Measurements from ENCODE around the gene BICD1.

The BICD1 gene

DNA sequence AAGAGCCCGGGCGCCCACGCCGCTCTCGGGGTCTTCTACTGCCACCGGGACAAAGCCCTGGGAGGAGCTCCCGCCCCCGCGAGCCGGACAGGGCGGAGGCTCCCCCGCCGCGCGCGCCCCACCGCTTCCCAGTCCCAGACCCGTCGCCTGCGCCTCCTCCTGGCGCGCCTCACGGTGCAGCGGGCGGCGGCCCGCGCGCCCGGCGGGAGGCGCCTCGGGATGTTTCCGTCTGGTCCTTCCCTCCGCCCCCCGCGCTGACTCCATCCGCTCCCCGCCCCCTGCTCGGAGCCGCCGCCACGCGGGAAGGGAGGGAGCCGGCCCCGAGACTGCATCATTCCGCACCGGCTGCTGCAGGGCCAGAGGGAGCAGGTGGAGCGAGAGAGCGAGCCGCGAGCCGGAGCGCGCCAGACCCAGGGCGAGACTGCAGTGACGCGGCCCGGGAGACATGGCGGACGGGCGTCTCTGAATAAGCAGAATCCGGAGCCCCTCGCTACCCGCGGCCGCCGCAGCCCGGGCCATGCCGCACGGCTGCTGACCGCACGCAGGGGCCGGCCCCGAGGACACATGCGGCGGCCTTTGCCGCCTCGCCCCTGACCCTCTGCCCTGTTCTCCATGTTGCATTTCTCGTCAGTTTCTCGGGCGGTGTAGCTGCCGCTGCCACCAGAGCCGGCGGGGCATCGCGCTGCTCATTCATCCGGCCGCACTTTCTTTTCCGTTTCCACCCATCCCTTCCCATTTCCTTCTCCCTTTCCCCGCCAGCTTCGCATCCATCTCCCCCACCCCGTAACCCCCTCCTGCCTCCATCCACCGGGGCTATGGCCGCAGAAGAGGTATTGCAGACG is at the start of gene BICD1:
TSS of gene BICD1 (plus strand) at position 331 of the 842 bp plus-strand sequence. CDS start at position 816, 485 bp downstream.
- TF ChIP-seq, protein P1, sequence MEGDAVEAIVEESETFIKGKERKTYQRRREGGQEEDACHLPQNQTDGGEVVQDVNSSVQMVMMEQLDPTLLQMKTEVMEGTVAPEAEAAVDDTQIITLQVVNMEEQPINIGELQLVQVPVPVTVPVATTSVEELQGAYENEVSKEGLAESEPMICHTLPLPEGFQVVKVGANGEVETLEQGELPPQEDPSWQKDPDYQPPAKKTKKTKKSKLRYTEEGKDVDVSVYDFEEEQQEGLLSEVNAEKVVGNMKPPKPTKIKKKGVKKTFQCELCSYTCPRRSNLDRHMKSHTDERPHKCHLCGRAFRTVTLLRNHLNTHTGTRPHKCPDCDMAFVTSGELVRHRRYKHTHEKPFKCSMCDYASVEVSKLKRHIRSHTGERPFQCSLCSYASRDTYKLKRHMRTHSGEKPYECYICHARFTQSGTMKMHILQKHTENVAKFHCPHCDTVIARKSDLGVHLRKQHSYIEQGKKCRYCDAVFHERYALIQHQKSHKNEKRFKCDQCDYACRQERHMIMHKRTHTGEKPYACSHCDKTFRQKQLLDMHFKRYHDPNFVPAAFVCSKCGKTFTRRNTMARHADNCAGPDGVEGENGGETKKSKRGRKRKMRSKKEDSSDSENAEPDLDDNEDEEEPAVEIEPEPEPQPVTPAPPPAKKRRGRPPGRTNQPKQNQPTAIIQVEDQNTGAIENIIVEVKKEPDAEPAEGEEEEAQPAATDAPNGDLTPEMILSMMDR (IDR thresholded peaks at IDR 0.05; ENCODE audit: poor library complexity, severe bottlenecking): peak; percentile 60
- H3K4me3 ChIP-seq (ENCODE audit: severe bottlenecking): peak within 1 kb of the TSS; percentile 61
- peaks cover 20% of the 10 kb centered on the region for H3K4me1 ChIP-seq (ENCODE audit: insufficient read depth, poor library complexity, severe bottlenecking)
- peak; percentile 88 for DNase-seq (ENCODE audit: low spot score)
- H3K27ac ChIP-seq (ENCODE audit: poor library complexity, severe bottlenecking): peak within 1 kb of the TSS; percentile 75
- H3K9me3 ChIP-seq (ENCODE audit: severe bottlenecking): no peaks in the 10 kb centered on the region
- no peaks in the 10 kb centered on the region for H3K27me3 ChIP-seq (ENCODE audit: insufficient read depth, poor library complexity, severe bottlenecking)
- H3K36me3 ChIP-seq (ENCODE audit: low read depth): peaks cover 23% of the 10 kb centered on the region
- ATAC-seq (ENCODE audit: low read depth): peak; percentile 82

DNA sequence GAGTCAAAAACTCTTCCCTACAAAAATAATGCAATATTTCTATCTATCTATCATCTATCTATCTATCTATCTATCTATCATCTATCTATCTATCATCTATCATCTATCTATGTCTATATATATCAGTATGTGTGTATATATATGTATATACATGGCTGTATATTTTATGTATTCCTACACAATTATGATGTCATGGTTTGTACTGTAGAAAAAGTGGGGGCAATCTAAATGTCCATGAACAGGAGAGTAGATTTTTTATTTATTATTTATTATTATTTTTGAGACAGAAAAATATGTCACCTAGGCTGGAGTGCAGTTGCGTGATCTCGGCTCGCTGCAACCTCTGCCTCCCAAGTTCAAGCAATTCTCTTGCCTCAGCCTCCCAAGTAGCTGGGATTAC is 45.6 kb upstream of the BICD1 start:
- Histone ChIP-seq H3K27me3 (ENCODE audit: insufficient read depth, poor library complexity, severe bottlenecking) (no peaks in the 10 kb centered on the region), H3K4me1 (ENCODE audit: insufficient read depth, poor library complexity, severe bottlenecking) (no peaks in the 10 kb centered on the region), H3K4me3 (ENCODE audit: severe bottlenecking) (no peak overlapping the region), H3K9me3 (ENCODE audit: severe bottlenecking) (no peaks in the 10 kb centered on the region), H3K36me3 (ENCODE audit: low read depth) (no peaks in the 10 kb centered on the region), H3K27ac (ENCODE audit: poor library complexity, severe bottlenecking) (no peak overlapping the region)
- TF ChIP-seq, protein P1 (IDR thresholded peaks at IDR 0.05; ENCODE audit: poor library complexity, severe bottlenecking): no peak
- DNase-seq (ENCODE audit: low spot score): no peak
- no peak for ATAC-seq (ENCODE audit: low read depth)

DNA sequence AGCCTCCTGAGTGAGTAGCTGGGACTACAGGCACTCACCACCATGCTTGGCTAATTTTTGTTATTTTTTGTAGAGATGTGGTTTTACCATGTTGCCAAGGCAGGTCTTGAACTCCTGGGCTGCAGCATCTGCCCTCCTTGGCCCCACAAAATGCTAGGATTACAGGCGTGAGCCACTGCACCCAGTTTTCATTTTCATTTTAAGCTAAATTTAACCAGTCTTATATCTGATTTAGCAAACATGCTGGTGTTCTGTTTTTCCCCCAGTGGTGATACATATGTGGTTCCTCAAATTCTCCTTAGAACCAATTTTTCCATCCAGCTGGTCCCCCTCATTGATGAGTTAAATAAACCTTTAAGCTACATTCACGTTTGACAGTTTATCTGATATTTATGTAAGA is 43.8 kb upstream of the BICD1 start:
- ATAC-seq (ENCODE audit: low read depth): no peak
- Histone ChIP-seq H3K4me1 (ENCODE audit: insufficient read depth, poor library complexity, severe bottlenecking) (no peaks in the 10 kb centered on the region), H3K4me3 (ENCODE audit: severe bottlenecking) (no peak overlapping the region), H3K36me3 (ENCODE audit: low read depth) (no peaks in the 10 kb centered on the region), H3K27ac (ENCODE audit: poor library complexity, severe bottlenecking) (no peak overlapping the region), H3K27me3 (ENCODE audit: insufficient read depth, poor library complexity, severe bottlenecking) (no peaks in the 10 kb centered on the region), H3K9me3 (ENCODE audit: severe bottlenecking) (no peaks in the 10 kb centered on the region)
- DNase-seq (ENCODE audit: low spot score): no peak
- TF ChIP-seq, protein P1 (IDR thresholded peaks at IDR 0.05; ENCODE audit: poor library complexity, severe bottlenecking): no peak

DNA sequence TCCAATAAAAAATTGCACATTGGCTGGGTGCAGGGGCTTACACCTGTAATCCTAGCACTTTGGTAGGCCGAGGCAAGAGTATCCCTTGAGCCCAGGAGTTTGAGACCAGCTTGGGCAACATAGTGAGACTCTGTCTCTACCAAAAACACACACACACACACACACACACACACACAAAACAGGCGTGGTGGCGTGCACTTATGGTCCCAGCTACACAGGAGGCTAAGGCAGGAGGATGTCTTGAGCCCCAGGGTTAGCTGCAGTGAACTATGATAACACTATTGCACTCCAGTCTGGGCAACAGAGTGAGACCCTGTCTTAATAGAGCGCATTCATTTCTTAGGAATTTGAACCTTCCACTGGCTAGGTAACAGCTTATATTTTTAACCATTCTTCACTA is 42.9 kb upstream of the BICD1 start:
- H3K27me3 ChIP-seq (ENCODE audit: insufficient read depth, poor library complexity, severe bottlenecking): no peaks in the 10 kb centered on the region
- DNase-seq (ENCODE audit: low spot score) (no peak), ATAC-seq (ENCODE audit: low read depth) (no peak)
- H3K4me3 ChIP-seq (ENCODE audit: severe bottlenecking): no peak overlapping the region
- no peaks in the 10 kb centered on the region for H3K4me1 ChIP-seq (ENCODE audit: insufficient read depth, poor library complexity, severe bottlenecking)
- no peaks in the 10 kb centered on the region for H3K36me3 ChIP-seq (ENCODE audit: low read depth)
- H3K27ac ChIP-seq (ENCODE audit: poor library complexity, severe bottlenecking): no peak overlapping the region
- no peaks in the 10 kb centered on the region for H3K9me3 ChIP-seq (ENCODE audit: severe bottlenecking)
- TF ChIP-seq, protein P1 (IDR thresholded peaks at IDR 0.05; ENCODE audit: poor library complexity, severe bottlenecking): no peak

DNA sequence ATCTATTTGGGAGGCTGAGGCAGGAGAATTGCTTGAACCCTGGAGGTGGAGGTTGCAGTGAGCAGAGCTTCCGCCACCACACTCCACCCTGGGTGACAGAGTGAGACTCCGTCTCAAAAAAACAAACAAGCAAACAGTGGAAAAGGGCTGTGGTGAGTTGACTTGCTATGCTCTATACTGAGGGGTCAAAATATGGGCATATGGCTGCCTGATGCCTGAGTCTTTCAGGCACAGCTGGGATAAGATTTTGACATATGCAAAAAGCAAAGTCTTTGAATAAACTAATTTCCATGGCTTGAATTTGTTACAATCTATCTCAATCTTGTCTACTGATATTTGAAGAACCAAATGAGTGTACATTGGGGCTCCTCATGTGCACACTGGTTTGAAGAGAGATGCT is 40.4 kb upstream of the BICD1 start:
- DNase-seq (ENCODE audit: low spot score): no peak
- no peak overlapping the region for H3K27ac ChIP-seq (ENCODE audit: poor library complexity, severe bottlenecking)
- H3K27me3 ChIP-seq (ENCODE audit: insufficient read depth, poor library complexity, severe bottlenecking): no peaks in the 10 kb centered on the region
- H3K9me3 ChIP-seq (ENCODE audit: severe bottlenecking): no peaks in the 10 kb centered on the region
- ATAC-seq (ENCODE audit: low read depth): no peak
- TF ChIP-seq, protein P1 (IDR thresholded peaks at IDR 0.05; ENCODE audit: poor library complexity, severe bottlenecking): no peak
- H3K4me3 ChIP-seq (ENCODE audit: severe bottlenecking): no peak overlapping the region
- no peaks in the 10 kb centered on the region for H3K36me3 ChIP-seq (ENCODE audit: low read depth)
- H3K4me1 ChIP-seq (ENCODE audit: insufficient read depth, poor library complexity, severe bottlenecking): no peaks in the 10 kb centered on the region
